NCI-H2227 (cell line): ENCODE results near the gene RNU6-9.

Experiments
- DNase-seq: peaks from one replicate; lab custom pipeline; 2025; ENCODE audit not compliant: unreplicated experiment; lab: John Stamatoyannopoulos, UW

Gene RNU6-9

GRCh38 chr19:861756-862580 is 31.3 kb upstream of the RNU6-9 start:
- no peak for DNase-seq

- DNase-seq = no peak
Measured at GRCh38 chr19:862581-863314, 30.5 kb upstream of the RNU6-9 start.

- no peak for DNase-seq
Measured at GRCh38 chr19:863315-863620, 30.0 kb upstream of the RNU6-9 start.

DNA sequence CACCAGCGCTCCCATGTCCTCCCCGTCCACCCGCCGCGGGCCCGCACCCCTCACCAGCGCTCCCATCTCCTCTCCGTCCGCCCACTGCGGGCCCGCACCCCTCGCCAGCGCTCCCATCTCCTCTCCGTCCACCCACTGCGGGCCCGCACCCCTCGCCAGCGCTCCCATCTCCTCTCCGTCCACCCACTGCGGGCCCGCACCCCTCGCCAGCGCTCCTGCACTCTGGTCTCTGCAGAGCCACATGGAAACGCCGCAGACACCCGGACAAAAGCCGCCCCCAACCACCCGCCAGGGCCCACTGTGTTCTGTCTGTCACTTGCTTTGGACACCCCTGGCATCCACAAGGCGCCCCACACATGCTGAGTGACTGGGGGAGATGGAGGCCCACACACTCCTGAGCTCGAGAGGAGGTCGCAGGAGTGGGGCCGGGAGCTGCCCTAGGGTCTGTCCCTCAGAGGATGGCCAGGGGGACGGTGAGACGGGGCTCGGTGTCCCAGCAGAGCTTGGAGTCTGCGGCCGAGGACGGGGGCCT is 26.4 kb upstream of the RNU6-9 start:
- no peak for DNase-seq

- DNase-seq = no peak
Measured at GRCh38 chr19:867301-867793, 25.9 kb upstream of the RNU6-9 start.

DNA sequence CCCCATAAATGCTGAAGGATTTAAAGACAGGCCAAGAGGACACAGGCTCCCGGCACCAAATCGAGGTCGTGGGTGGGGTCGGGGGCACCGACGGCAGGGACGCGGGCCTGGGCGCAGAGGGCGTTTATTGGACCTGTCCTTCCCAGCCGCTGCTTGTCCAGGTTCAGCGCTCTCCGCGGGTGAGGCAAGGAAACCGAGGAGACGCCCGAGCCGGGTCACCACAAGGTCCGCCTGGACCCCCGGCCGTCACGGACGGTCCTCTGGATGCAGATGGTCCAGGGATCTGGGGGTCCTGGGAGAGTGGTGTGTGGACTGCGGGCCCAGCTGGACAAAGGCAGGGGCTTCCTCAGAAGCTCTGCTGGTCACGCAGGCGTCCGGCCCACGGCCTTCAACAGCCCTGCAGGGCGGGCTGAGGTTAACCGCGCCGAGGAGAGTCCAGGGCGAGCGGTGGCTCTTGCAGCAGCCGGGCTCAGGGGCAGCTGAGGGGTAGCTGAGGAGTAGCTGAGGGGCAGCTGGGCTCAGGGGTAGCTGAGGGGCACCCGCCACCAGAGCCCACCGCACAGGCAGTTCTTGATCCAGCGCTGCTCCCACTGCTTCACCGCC is 25.3 kb upstream of the RNU6-9 start:
- DNase-seq = no peak

DNA sequence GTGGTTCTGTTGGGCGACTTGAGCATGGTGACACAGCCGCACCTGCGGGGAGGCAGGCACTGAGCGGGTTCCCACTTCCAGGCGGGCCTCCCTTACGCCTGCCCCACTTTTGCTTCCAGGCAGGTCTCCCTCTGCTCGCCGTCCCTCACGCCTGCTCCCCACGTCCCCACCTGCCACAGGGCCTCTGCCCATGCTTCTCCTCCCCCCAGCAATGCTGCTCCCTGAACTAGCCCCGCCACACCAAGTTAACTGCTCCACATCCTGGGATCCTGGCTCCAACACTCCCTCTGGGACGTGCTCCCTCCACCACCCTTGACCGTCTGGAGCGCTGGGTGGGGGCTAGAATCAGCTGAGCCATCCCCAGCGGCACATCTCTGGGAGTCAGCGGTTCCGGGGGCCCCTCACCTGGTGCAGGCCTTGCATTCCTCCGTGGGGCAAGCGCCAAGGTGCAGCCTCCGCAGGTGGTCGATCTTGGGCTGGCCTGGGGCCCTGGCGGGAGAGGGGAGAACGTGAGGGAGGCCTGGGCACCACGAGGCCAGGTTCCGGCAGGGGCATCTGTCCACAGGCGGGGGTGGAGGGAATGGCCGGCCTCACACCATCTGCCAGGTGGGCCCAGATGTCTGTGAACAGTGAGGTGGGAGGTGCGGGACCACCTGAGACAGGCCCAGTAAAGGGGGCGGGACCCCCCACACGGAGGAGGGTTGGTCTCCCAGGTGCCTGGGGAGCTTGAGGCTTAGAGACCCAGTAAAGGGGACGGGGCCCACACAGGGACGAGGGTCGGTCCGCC is 24.6 kb upstream of the RNU6-9 start:
- no peak for DNase-seq

DNA sequence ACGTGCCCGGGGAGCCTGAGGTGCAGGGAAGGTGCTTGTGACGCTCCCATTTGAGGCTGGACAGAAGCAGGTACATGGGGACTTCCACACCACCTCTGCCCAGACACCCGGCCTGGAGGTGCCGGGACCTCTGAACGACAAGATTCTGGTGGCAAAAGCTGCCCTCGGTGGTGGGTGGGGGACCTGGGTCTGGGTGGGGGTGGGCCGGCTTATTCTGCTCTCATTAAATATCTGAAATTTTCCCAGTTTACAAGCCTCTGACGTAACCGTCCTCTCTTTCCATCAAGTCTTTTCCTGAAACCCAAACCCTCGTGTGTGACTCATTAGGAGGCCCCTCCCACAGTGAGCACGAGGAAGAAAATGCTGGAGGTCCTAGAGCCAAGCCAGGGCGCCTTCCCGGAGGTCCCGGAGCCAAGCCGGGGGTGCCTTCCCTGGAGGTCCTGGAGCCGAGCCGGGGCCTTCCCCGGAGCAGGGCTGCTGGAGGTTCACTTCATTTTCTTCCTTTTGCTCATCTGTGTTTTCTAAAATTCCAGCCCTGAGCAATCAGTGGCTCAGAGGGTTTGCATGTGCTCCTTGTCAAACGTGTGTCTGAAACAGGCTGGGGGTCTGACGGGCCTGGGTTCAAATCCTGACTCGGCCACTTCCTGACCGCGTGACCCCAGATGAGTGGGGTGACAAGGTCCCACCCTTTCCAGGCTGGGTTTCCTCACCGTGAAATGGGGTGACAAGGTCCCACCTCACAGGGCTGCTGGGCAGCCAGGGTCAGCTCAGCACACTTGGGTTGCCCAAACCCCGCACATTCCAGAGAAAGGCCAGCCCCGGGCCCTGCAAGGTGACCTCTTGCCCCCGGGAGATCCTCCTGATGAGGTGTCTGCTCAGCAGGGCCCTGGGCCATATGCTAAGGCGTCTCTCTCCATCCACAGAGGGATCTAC is 23.8 kb upstream of the RNU6-9 start:
- DNase-seq = no peak

- no peak for DNase-seq
Measured at GRCh38 chr19:870314-870713, 23.0 kb upstream of the RNU6-9 start.

- no peak for DNase-seq
Measured at GRCh38 chr19:870963-871401, 22.3 kb upstream of the RNU6-9 start.

- peak; percentile 16 for DNase-seq
Measured at GRCh38 chr19:871446-872265, 21.6 kb upstream of the RNU6-9 start.

- peak; percentile 51 for DNase-seq
Measured at GRCh38 chr19:872266-872951, 20.9 kb upstream of the RNU6-9 start.

DNA sequence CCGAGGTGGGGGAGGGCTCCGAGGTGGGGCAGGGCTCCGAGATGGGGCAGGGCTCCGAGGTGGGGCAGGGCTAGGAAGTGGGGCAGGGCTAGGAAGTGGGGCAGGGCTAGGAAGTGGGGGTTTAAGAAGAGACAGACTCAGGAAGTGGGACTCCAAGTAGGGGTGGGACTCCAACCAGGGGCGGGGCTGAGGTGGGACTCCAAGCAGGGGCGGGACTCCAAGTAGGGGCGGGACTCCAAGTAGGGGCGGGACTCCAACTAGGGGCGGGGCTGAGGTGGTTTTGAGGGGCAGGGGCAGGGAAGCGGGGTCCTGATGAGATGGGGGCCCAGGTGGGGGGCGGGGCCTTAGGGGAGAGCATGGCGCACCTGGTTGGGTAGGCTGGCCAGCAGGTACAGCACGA is 20.2 kb upstream of the RNU6-9 start:
- DNase-seq = peak; percentile 28

GRCh38 chr19:873561-874041 is 19.7 kb upstream of the RNU6-9 start:
- DNase-seq = no peak

DNA sequence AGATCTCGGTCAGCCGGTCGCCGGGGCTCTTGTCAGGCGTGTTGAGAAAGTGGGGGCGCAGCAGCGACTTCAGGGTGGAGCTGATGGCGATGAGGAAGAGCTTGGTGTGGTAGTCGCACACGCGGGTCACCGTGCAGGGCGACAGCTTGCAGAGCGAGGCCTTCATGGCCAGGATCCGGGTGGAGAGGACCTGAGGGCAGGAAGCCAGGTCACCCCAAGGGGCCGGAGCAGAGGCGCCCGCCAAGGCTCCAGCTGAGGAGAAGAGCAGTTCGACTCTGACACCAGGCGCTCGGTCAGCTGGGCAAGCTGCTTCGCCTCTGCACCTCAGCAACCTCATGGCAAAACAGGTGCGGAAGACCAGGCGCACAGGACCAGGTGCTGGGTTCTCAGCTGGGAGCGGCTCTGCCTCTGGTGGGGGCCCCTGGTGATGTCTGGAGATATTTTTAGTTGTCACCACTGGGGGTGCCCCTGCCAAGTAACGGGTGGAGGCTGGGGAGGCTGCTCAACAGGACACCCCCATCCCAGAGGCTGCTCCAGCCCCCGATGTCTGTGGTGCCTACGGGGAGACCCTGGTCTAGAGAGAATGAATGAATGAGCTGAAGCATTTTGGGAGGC is 17.9 kb upstream of the RNU6-9 start:
- DNase-seq = no peak

GRCh38 chr19:876089-876488 is 17.2 kb upstream of the RNU6-9 start:
- DNase-seq = no peak

DNA sequence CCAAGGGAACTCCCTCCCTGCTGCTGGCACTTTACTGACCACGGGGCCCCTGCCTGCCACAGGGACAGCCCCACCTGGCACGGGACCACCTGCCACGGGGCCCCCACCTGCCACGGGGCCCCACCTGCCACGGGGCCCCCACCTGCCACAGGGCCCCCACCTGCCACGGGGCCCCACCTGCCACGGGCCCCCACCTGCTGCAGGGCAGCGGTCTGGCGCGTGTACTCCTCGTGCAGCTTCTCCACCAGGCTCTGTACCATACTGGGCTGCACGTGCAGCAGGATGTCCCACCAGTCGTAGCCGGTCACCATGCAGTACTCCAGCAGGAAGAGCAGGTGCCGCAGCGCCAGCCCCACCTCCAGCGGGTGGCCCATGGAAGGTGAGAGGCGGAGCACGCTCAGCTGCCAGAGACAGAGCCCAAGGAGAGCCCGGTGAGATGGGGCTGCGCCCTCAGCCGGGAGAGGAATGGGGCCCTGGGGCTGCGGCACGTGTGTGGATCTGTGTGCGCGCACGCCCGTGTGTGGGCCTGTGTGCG is 16.4 kb upstream of the RNU6-9 start:
- no peak for DNase-seq
